ENCODE measurements around the gene MEX3D.

The MEX3D gene

GRCh38 chr19:1612114-1613086 is 44.3 kb upstream of the MEX3D start:
- no peak overlapping the region for H3K4me3 ChIP-seq (ENCODE audit: low read depth, low read length)
- TF ChIP-seq CTCF (IDR thresholded peaks at IDR 0.05; ENCODE audit: low read depth, low read length): no peak
- no peak for DNase-seq (ENCODE audit: low read depth, low spot score)
- in situ Hi-C loops (cut with HindIII; ENCODE audit: low sequenced_read_pairs): no loop called here

GRCh38 chr19:1611353-1611752 is 43.2 kb upstream of the MEX3D start:
- no peak for TF ChIP-seq CTCF (IDR thresholded peaks at IDR 0.05; ENCODE audit: low read depth, low read length)
- DNase-seq (ENCODE audit: low read depth, low spot score): no peak
- in situ Hi-C loops (cut with HindIII; ENCODE audit: low sequenced_read_pairs): no loop called here
- H3K4me3 ChIP-seq (ENCODE audit: low read depth, low read length): no peak overlapping the region

GRCh38 chr19:1610579-1610978 is 42.5 kb upstream of the MEX3D start:
- DNase-seq (ENCODE audit: low read depth, low spot score): no peak
- no peak overlapping the region for H3K4me3 ChIP-seq (ENCODE audit: low read depth, low read length)
- in situ Hi-C loops (cut with HindIII; ENCODE audit: low sequenced_read_pairs): no loop called here
- no peak for TF ChIP-seq CTCF (IDR thresholded peaks at IDR 0.05; ENCODE audit: low read depth, low read length)

- no peak for DNase-seq (ENCODE audit: low read depth, low spot score)
- in situ Hi-C loops (cut with HindIII; ENCODE audit: low sequenced_read_pairs): no loop called here
- no peak for TF ChIP-seq CTCF (IDR thresholded peaks at IDR 0.05; ENCODE audit: low read depth, low read length)
- no peak overlapping the region for H3K4me3 ChIP-seq (ENCODE audit: low read depth, low read length)
These were observed 41.8 kb upstream of the MEX3D start for GRCh38 chr19:1609680-1610474.

GRCh38 chr19:1609103-1609396 is 40.9 kb upstream of the MEX3D start:
- no peak overlapping the region for H3K4me3 ChIP-seq (ENCODE audit: low read depth, low read length)
- no peak for TF ChIP-seq CTCF (IDR thresholded peaks at IDR 0.05; ENCODE audit: low read depth, low read length)
- no peak for DNase-seq (ENCODE audit: low read depth, low spot score)
- in situ Hi-C loops (cut with HindIII; ENCODE audit: low sequenced_read_pairs): no loop called here

GRCh38 chr19:1608359-1609102 is 40.4 kb upstream of the MEX3D start:
- no peak overlapping the region for H3K4me3 ChIP-seq (ENCODE audit: low read depth, low read length)
- in situ Hi-C loops (cut with HindIII; ENCODE audit: low sequenced_read_pairs): no loop called here
- peak; percentile 7 for DNase-seq (ENCODE audit: low read depth, low spot score)
- no peak for TF ChIP-seq CTCF (IDR thresholded peaks at IDR 0.05; ENCODE audit: low read depth, low read length)

Data from astrocyte of the spinal cord (primary cell).